ENCODE results near the gene CANX.
"Not testable (repeated sequence)": the region's sequence is repeated elsewhere in the genome, so short reads cannot be mapped to it uniquely, and the experiment has no call there.

- not testable (repeated sequence) for TF ChIP-seq POLR2A (IDR thresholded peaks at IDR 0.05; ENCODE audit: low read length); MAX (IDR thresholded peaks at IDR 0.05)
Observed at GRCh38 chr5:179744106-179744505, 45.3 kb downstream of the CANX start.
